T-helper 9 cell (primary cell): Measurements from ENCODE around the gene KCTD12.
A peak's percentile ranks its signal among the peaks of the same experiment; 100 is the strongest.
"Not testable (repeated sequence)": the region's sequence is repeated elsewhere in the genome, so short reads cannot be mapped to it uniquely, and the experiment has no call there.

Source experiments
- DNase-seq: peaks from one replicate; pipeline ENCODE4 v3.0.0-alpha.2; 2020
- total RNA-seq, 2 donors: gene quantifications; one replicate each; lab custom pipeline; 2026; lab: John Stamatoyannopoulos, UW

Gene KCTD12
- 12.5 reads per million in 2 donors for total RNA-seq

- DNase-seq: peak; percentile 65
These were observed at the start of gene KCTD12 for GRCh38 chr13:76886292-76887075. TSS of gene KCTD12 (minus strand) at chr13:76886405. CDS start at chr13:76886148, 257 bp downstream.

- DNase-seq: no peak
These were observed 48.5 kb upstream of the KCTD12 start for GRCh38 chr13:76934671-76935070.

DNA sequence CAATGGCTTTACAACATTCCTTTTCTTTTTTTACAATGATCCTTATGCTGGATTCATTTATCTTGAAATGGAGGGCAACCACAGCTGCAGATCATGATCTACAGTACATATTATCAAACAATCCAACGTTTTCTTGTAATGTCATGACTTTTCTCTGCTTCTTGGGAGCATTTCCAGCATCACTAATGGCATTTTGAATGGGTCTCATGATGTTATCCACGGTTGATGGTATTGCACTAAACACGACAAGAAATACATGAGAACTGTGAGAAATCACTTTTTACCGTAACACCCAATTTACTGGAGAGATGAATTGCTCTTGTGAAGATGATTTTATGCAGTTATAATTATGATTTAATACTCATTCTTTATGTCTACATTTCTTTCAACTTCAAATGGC is 45.9 kb upstream of the KCTD12 start:
- no peak for DNase-seq

- no peak for DNase-seq
These were observed 43.7 kb upstream of the KCTD12 start for GRCh38 chr13:76929851-76930374.

GRCh38 chr13:76929320-76929719 is 43.1 kb upstream of the KCTD12 start:
- no peak for DNase-seq

- DNase-seq: no peak
These were observed 42.3 kb upstream of the KCTD12 start for GRCh38 chr13:76928456-76928855.

DNA sequence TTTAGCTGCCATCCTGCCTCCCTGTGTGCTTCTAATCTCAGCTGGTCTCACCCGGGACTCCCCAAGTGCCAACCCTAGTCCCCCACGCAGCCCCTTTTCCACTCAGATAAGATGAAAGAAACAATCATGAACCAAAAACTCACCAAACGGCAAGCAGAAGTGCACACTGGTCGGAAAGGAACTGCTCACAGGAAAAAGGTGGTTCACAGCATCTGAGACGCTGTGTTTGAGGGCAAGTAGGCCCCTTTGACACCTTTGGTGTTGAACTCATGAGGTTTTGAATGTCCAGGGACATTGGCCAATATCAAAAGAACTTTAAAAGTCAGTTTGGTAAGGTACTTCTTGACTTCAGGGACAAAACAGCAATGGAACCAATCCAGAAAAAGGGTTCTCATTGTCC is 41.8 kb upstream of the KCTD12 start:
- DNase-seq: no peak

DNA sequence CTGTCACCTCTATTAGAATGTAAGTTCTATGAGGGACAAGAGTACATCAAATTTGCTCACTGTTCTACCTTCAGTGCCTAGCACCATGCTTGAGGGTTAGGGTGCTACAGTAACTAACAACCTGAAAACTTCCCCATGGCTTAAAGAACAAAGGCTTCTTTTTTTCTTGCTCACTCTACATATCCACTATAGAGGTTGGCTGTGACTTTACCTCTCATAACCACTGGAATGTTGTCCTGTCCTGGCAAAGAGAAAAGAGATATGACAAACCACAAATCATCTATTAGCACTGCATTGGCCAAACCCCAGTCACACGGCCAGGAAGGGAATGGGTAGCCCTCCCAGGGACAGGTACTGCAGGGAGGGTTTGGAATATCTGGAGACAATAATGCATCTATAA is 38.9 kb upstream of the KCTD12 start:
- no peak for DNase-seq

DNA sequence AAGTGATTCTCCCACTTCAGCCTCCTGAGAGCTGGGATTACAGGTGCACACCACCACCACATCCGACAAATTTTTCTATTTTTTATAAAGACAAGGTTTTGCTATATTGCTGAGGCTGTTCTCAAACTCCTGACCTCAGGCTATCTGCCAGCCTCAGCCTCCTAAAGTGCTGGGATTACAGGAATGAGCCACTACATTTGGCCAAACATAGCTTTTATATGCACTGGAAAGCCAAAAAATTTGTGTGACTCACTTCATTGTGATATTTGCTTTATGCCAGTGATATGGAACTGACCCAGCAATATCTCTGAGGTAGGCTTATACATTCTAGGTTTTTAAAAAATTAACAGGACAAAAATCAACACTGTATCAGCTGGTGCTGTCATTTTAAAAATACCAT is 35.3 kb upstream of the KCTD12 start:
- DNase-seq: no peak

GRCh38 chr13:76917755-76918481 is 31.7 kb upstream of the KCTD12 start:
- DNase-seq: not testable (repeated sequence)

DNA sequence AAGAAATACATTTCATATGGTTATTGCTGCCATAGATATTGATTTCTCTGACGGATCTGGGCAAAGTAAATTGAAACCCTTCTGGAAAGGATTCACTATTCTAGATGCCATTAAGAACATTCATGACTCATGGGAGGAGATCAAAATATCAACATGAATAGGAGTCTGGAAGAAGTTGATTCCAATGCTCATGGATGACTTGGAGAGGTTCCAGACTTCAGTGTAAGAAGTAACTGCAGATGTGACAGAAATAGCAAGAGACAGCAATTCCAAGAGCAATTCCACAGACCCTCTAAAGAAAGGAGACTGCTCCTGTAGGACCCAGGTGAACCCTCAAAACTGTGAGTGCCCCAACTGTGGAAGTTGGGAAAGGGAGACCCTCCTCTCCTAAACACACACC is 30.9 kb upstream of the KCTD12 start:
- no peak for DNase-seq

GRCh38 chr13:76913898-76914297 is 27.7 kb upstream of the KCTD12 start:
- DNase-seq: no peak

GRCh38 chr13:76912476-76912875 is 26.3 kb upstream of the KCTD12 start:
- DNase-seq: no peak

GRCh38 chr13:76904507-76904906 is 18.3 kb upstream of the KCTD12 start:
- no peak for DNase-seq

DNA sequence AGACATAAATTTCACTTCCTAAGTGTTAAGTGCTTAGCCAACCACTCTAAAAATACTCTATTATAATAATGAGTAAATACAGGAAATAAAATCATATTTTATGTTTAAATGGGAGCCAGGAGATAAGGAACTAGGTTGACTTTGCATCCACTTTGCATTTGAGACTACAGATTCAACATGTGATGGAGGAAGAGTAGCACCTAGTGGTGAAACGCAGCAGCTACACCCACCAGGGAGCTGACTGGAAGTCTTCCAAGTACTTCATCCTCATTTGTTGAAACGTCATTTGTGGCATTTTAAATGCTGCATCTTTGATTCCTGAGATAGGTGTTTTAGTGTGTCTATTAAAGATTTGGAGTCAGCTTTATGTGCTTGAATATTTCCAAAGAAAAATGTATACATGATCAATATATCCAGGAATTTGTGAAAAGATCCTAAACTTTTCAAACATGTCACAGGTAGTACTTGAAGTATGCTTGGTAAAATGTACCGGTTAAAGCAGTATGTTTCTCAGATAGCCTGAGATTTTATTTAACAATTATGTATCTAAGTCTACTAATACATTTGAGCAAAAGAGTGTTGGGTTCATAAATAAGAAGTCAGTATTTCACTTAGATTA is 17.4 kb upstream of the KCTD12 start:
- peak; percentile 45 for DNase-seq

DNA sequence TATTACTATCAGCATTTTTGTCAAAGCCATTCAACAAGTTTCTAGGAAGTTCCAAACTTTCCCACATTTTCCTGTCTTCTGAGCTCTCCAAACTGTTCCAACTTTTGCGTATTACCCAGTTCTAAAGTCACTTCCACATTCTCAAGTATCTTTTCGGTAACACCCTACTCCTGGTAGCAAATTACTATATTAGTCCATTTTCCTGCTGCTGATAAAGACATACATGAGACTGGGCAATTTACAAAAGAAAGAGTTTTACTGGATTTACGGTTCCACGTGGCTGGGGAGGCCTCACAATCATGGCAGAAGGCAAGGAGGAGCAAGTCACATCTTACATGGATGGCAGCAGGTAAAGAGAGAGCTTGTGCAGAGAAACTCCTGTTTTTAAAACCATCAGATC is 12.9 kb upstream of the KCTD12 start:
- DNase-seq: not testable (repeated sequence)

DNA sequence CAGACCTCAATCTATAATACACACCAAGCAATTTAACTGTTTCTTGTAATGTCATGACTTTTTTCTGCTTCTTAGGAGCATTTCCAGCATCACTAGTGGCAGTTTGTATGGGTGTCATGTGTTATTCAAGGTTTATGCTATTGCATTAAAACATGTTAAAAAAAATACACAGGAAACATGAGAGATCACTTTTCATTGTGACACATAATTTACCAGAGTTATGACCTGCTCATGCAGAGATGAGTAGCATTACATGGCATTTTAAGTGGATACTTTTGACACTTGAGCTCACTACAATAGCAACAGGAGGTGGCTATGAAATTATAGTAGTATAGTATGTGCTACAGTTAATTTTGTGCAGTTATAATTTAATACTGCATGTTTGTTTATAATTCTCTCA is 11.0 kb upstream of the KCTD12 start:
- DNase-seq: not testable (repeated sequence)

DNA sequence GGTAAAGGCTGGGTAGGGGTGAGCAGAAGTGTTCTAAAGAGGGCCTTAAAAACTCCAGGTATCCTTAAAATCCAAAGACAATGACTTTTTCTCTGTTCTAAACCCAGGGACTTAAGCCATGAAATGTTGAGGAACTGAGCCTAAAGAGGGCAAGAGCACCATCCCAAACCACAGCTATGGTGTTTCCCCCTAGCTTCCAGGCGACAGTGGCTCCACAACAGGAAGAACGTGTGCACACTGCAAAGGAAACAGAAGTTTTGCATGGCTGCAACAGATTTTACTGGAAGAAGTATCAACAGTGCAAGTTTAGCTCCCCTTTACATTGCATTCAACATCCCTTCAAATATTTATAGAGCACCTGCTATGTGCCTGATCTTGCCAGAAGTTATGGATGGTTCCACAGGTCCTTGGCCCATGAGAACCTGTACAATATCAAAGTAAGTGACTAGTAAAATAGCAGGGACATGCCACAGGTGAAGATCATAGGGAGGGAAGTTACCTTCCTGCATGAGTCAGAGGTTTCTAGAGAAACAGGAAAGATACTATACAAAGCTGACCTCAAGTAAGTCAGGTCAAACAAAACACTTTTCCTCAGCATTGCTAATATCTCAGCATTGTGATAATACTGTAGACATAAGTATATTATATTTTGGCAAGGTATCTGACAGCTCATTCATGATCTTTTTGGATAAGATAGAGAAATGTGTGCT is 8.4 kb upstream of the KCTD12 start:
- DNase-seq: no peak

GRCh38 chr13:76892488-76892887 is 6.3 kb upstream of the KCTD12 start:
- DNase-seq: no peak

DNA sequence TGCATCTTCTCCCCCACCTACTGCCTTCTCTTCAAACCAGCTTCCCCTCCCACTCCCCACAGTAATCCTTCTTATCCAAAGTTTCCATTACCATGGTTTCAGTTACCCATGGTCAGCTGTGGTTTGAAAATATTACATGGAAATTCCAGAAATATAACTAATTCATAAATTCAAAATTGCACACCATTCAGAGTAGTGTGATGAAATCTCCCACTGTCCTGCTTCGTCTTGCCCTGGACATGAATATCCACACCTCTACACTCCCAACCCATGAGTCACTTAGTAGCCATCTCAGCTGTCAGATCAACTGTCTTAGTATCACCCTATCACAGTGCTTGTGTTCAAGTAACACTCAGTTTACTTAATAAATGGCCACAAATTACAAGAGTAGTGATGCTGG is 3.8 kb upstream of the KCTD12 start:
- DNase-seq: no peak

DNA sequence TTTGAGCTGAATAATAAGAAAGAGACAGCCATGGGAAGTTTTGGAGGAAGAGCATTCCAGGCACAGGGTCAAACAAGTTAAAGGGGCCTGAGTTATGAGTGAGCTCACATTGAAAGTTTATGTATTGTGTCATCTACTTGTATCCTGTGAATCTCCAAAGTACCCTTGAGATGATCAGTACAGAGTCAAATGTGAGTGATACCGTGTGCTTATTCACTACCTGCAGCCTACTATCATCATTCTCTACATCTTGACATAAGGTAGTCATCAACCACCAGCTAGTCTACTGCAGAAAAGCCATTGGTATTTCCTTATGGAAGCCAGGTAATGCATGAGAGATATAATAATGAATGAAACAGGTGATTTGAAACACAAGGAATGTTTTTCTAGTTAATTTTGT is 3.0 kb upstream of the KCTD12 start:
- no peak for DNase-seq

- no peak for DNase-seq
These were observed 2.2 kb upstream of the KCTD12 start for GRCh38 chr13:76888421-76888820.

- no peak for DNase-seq
These were observed 915 bp upstream of the KCTD12 start for GRCh38 chr13:76887076-76887563.
